AG10803 (cell line): Measurements from ENCODE around the gene ARL5B.
"Not testable (repeated sequence)": the region's sequence is repeated elsewhere in the genome, so short reads cannot be mapped to it uniquely, and the experiment has no call there.

Experiments used
- DNase-seq: peaks from one replicate; pipeline ENCODE4 v3.0.0; 2010; ENCODE audit warnings: low read depth
- H3K4me3 ChIP-seq: 2 replicates; pipeline ENCODE4 v1.5.1; 2011; ENCODE audit warnings: mild to moderate bottlenecking, low read length, control low read depth
- TF ChIP-seq, protein P1 (sequence below): conservative IDR thresholded peaks from 2 replicates; pipeline ENCODE4 v1.5.1; 2011; ENCODE audit warnings: mild to moderate bottlenecking, low read length, control low read depth, inconsistent platforms

The ARL5B gene

DNA sequence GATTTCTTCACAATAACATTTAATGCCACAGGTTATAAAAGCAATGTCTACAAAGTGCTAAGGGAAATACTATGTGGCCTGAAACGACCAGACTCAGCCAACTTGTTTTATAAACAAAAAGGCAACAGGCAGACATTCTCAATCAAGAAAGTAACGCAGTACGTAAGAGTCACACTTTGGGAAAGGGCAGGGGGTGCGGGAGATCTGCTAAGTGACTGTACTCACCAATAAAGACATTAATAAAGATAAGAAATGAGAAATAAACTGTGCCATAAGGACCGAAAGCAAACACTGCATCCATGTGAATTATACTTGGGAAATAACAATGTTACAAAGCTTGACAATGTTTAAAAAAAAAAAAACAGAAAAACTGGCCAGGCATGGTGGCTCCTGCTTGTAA is 33.3 kb upstream of the ARL5B start:
- no peak overlapping the region for H3K4me3 ChIP-seq
- TF ChIP-seq, protein P1, sequence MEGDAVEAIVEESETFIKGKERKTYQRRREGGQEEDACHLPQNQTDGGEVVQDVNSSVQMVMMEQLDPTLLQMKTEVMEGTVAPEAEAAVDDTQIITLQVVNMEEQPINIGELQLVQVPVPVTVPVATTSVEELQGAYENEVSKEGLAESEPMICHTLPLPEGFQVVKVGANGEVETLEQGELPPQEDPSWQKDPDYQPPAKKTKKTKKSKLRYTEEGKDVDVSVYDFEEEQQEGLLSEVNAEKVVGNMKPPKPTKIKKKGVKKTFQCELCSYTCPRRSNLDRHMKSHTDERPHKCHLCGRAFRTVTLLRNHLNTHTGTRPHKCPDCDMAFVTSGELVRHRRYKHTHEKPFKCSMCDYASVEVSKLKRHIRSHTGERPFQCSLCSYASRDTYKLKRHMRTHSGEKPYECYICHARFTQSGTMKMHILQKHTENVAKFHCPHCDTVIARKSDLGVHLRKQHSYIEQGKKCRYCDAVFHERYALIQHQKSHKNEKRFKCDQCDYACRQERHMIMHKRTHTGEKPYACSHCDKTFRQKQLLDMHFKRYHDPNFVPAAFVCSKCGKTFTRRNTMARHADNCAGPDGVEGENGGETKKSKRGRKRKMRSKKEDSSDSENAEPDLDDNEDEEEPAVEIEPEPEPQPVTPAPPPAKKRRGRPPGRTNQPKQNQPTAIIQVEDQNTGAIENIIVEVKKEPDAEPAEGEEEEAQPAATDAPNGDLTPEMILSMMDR = no peak
- DNase-seq = no peak

DNA sequence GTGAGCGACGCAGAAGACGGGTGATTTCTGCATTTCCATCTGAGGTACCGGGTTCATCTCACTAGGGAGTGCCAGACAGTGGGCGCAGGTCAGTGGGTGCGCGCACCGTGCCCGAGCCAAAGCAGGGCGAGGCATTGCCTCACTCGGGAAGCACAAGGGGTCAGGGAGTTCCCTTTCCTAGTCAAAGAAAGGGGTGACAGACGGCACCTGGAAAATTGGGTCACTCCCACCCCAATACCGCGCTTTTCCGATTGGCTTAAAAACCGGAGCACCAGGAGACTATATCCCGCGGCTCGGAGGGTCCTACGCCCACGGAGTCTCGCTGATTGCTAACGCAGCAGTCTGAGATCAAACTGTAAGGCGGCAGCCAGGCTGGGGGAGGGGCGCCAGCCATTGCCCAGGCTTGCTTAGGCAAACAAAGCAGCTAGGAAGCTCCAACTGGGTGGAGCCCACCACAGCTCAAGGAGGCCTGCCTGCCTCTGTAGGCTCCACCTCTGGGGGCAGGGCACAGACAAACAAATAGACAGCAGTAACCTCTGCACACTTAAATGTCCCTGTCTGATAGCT is 31.7 kb upstream of the ARL5B start:
- H3K4me3 ChIP-seq = peak overlapping the region; percentile 67
- DNase-seq = peak; percentile 68

DNA sequence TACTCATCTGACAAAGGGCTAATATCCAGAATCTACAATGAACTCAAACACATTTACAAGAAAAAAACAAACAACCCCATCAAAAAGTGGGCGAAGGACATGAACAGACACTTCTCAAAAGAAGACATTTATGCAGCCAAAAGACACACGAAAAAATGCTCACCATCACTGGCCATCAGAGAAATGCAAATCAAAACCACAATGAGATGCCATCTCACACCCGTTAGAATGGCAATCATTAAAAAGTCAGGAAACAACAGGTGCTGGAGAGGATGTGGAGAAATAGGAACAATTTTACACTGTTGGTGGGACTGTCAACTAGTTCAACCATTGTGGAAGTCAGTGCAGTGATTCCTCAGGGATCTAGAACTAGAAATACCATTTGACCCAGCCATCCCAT is 26.7 kb upstream of the ARL5B start:
- H3K4me3 ChIP-seq, DNase-seq: not testable (repeated sequence)

DNA sequence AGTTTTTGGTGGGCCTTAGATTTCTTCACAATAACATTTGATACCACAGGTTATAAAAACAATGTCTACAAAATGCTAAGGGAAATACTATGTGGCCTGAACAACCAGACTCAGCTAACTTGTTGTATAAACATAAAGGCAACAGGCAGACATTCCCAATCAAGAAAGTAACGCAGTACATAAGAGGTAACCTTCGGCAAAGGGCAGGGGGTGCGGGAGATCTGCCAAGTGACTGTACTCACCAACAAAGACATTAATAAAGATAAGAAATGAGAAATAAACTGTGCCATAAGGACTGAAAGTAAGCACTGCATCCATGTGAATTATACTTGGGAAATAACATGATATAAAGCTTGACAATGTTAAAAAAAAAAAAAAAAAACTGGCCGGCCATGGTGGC is 23.2 kb upstream of the ARL5B start:
- no peak for DNase-seq
- TF ChIP-seq, protein P1 = no peak
- H3K4me3 ChIP-seq = no peak overlapping the region

DNA sequence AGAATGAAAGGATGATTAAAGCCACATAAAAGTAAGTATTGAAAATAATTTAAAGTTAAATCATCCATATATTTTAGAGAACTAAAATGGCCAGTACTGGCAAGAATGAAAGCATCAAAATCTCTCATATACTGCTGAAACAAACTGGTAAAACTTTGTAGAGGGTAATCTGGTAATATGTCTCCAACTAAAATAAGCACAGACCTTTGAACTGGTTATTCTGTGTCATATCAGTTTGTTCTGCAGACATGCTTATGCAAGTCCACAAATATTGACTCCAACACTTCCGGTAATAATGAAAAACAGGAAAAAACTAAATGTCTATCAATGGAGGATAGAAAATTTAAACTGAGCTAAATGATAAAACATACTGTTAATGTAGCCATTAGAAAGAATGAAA is 21.8 kb upstream of the ARL5B start:
- not testable (repeated sequence) for H3K4me3 ChIP-seq, DNase-seq

DNA sequence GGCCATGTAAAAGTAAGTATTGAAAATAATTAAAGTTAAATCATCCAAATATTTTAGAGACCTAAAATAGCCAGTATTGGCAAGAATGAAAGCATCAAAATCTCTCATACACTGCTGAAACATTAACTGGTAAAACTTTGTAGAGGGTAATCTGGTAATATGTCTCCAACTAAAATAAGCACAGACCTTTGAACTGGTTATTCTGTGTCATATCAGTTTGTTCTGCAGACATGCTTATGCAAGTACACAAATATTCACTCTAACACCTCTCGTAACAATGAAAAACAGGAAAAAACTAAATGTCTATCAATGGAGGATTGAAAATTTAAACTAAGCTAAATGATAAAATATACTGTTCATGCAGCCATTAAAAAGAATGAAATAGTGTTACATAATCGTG is 19.5 kb upstream of the ARL5B start:
- not testable (repeated sequence) for H3K4me3 ChIP-seq, DNase-seq

DNA sequence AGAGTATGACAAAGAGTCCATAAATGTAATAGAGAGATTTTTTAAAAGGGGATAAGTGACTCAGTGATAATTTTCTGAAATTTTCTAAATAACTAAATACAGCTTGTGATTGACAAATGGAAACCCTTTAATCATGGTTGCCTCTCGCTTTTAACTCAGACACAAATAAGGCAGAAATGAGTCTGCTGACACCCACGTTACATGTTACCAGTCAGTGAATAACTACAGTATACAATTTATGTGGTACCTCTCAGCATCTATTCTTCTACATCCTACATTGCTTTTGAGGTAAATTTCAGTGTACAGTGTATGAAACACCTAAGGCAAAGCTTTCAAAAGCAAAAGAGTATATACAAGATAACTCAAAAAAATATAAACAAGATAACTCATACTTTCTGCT is 12.1 kb upstream of the ARL5B start:
- no peak overlapping the region for H3K4me3 ChIP-seq
- TF ChIP-seq, protein P1 = no peak
- no peak for DNase-seq

DNA sequence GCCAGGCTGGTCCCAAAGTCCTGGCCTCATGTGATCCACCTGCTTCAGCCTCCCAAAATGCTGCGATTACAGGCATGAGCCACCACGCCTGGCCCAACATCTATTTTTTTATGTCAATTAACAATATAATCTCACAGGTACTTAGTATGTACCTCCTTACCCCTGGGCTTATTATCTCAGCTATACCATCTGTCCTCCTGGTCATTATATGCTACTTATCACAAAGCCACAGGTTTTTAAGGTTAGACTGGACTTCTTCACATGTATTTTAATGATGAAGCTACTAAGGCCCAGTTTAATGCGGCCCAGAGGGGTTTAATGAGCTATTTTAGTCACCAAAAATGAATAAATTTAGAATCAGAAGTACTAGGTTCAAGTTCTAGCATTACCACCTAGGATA is 11.3 kb upstream of the ARL5B start:
- TF ChIP-seq, protein P1 = no peak
- H3K4me3 ChIP-seq = no peak overlapping the region
- DNase-seq = no peak

DNA sequence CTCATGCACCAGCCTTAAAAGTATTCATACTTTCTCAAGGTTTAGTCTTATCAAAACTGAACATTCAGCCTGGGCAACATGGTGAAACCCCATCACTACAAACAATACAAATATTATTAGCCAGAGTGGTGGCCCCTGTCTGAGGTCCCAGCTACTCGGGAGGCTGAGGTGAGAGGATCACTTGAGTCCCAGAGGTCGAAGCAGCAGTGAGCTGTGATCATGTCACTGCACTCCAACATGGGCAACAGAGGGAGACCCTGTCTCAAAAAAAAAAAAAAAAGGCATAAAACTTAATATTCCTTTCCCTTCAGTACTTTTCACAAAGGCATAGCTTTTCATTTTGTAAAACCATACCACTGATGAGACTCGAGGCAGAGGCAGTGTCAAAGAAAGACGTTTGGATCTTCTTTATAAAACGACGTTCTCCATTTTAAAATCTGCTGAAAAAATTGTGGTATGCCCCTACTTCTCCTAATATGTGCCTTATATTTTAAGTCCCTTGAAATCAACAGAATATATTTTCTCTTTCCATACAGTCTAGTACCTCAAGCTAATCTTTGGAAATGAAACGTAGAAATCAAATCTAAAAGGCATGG is 9.8 kb upstream of the ARL5B start:
- DNase-seq = no peak
- no peak overlapping the region for H3K4me3 ChIP-seq
- TF ChIP-seq, protein P1 = no peak
